ENCODE data around the gene GRAMD1B.

Gene GRAMD1B

DNA sequence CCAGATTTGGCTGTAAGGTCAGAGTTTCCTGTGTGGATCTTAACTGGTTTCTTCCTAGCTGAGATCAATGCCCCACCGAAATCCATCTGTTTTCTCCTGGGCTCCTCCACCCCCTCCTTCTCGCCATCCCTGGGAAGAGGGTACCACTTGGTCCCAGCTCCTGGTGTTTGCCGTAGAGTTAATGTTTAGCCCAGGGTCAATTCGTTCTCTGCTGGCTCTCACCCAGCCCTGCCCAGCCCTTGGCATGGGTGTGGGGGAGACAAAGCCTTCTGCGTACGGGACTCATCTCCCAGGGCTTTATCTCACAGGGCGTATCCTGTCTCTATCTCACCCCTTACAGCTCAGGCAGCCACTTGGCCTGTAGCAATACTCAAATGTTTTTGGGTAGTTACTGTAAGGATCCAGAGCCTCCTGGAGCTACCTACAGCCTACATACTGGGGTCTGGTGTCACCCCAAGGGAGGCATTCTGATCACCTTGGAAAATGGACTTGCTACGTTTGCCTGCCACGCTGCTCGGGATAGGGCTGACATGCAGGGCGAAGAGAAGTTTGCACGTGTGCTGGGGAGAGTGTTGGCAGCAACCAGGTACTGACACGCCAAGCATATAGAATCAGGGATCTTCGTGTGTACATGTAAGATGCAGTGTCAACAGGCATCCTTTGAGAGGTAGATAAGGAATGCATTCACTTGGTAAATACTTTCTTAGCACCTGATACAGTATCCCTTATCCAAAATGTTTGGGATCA is 158.2 kb downstream of the GRAMD1B start:
- no peak for DNase-seq (ENCODE audit: low spot score)

DNA sequence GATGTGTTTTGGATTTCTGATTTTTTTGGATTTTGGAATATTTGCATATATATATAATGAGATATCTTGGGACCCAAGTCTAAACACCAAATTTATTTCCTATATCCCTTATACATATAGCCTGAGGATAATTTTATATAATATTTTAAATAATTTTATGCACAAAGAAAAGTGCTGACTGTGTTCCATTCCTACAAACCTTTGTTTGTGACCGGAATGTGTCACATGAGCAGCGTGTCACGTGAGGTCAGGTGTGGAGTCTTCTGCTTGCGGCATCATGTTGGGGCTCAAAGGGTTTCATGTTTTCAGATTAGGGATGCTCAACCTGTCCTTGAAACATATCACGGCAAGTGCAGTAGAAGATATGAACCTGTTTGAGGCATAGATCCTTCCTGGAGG is 158.8 kb downstream of the GRAMD1B start:
- DNase-seq (ENCODE audit: low spot score): no peak

DNA sequence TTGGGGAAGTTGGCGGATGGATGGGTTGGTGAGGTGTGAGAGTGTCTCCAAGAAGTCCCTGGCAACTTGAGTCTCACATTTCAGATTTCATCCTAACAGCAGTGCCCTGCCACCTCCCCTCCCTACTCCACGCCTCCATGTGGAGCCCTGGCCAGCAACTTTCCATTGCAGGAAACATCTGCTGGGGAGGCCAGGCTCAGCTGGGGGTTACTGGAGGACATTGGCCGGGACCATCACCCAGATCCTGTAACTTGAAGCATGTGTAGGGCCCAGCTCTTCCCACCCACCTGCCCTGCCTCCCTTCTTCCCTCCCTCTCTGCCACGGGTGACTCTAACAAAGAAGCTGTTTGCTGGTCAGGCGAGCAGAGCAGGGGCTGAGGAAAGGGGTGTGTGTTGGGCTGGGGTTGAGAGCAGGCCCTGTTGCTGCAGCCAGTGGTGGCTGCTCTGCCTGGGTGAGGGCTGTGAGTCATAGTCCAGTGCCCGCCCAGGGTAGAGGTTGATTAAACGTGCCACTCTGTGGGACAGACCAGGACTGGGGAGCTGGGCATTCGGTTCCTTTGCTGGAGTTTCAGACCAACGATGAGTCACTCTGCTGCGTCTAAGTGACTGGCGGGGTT is 160.3 kb downstream of the GRAMD1B start:
- no peak for DNase-seq (ENCODE audit: low spot score)

DNA sequence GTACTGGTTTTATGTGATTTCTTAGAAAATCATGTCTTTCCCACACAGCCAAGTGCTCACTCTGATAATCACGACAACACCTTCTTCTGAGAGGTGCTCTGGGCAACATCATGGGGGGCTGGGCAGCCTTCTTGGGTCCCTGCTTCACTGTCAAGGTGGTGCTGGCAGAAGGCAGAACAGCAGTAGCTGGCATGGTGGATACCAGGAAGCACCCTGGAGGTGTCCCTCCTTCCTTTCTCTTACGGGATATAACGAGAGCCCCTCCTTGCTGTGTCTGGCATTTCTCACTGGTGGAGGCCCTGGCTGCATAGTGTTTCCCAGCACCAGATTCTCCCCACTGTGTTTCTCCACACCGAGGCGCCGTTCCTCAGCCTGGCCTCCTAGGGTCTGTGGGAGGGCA is 163.5 kb downstream of the GRAMD1B start:
- no peak for DNase-seq (ENCODE audit: low spot score)

DNA sequence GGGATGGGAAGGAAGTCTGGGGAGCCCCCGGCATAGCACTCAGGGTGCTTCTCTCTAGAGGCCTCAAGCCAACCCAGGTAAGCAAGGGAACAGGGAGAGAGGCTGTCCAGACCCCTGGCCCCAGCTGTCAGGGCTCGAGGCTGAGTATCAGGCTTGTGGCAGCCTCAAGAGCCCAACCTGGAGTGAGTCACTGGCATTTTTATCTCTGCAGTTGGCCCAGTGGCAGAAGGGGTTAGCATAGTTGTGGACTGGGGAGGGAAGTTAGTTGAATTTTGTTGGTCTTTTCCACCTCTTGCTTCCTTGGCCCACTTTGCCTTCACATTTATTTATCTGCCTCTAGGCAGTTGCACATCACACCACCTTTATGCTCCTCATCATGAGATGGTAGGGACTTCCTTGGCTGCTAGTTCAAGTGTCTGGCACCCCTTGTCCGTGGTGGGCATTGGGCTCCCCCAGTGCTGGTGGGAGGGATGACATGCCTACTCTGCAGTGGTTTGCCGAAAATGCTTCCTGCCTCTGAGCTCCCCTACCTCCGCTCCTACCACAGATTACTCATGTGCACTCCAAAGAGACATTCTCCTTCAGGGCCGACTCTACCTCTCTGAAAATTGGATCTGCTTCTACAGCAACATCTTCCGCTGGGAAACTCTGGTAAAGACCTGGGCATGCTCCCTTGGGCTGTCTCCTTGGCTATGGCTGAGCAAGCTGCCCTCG is 164.3 kb downstream of the GRAMD1B start:
- DNase-seq (ENCODE audit: low spot score): no peak

DNA sequence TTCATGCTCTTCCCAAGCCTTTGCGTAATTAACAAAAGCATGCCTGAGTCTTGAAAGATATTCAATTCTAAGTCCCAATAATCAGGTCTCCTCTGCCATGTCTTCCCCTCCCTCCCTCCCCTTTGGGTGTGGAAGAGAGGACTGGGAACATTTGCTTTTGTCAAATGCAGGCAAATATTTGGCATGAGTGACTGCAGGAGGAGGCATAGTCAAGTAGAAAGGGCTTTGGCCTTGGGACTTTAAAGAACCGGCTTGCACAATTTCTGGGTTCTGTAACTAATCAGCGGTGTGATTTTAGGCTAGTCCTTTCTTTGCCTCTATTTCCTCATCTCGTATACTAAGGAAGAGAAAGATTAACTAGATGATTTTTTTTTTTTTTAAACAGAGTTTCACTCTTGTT is 164.9 kb downstream of the GRAMD1B start:
- no peak for DNase-seq (ENCODE audit: low spot score)

DNA sequence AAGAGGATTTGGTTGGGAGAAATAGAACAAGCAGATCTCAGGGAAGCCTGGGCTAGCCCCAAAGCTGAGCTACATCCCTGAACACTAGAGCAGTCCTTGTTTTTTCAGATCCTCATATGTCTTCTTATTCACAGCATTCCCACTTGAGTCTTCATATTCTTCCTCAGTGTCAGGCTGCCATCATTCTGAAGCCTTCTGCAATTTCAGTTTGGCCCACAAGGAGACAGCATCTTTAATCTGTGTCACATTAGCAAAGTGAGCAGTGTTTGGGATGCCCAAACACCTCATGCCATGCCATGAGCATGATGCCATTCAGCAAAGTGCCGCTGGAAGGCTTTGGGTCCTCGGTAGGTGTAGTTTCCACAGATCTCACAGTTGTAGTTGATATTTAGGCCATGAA is 167.8 kb downstream of the GRAMD1B start:
- no peak for DNase-seq (ENCODE audit: low spot score)

DNA sequence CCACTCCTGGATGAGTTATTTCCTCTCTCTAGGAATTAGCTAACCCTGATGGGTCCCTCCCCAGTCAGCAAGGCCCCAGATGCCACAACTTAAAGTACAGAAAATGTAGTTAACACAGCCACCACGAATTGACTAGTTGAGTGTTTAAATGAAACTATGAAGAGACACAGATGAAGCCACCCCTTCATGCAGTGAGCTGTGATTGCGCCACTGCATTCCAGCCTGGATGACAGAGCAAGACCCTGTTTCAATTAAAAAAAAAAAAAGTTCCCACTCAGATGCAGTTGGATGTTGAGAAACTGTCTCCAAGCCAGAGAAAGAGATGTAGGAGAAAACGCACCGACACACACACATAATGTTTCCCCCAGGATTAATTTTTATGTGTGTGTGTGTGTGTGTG is 171.1 kb downstream of the GRAMD1B start:
- no peak for DNase-seq (ENCODE audit: low spot score)

DNA sequence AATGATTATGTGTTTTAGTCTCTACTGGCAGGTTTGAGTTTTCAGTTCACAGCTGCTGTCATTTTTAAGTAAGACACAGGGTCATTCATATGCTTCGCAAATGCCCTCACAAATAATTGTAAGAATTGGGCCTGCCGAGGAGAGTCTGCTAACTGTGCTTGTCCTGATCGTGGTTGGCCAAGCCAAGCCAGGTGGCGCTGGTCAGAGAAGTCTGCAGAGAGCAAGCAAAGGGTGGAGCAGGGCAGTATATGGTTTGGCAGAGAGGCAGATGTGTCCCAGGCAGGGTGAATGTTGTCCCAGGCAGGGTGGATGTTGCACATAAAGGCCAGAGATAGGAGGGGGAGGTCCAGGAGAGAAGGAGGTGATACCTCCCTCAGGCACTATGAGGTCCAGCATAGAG is 171.7 kb downstream of the GRAMD1B start:
- no peak for DNase-seq (ENCODE audit: low spot score)

DNA sequence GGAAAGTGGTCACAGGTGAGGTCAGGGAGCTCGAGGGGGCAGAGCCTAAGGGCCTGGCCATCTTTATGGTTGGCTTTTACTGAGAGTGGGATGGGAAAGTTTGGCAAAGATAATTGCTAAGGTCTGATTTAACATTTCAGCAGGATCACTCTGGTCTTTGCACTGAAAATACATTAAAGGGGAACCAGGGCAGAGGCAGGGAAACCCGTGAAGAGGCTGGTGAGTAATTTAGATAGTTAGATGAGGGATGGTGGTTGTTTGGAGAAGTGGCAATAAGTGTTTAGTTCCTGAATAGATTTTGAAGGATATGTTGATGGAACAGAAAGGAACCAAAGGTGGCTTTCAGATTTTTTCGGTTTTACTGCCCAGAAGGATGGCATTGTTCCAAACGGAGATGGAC is 173.6 kb downstream of the GRAMD1B start:
- DNase-seq (ENCODE audit: low spot score): no peak

DNA sequence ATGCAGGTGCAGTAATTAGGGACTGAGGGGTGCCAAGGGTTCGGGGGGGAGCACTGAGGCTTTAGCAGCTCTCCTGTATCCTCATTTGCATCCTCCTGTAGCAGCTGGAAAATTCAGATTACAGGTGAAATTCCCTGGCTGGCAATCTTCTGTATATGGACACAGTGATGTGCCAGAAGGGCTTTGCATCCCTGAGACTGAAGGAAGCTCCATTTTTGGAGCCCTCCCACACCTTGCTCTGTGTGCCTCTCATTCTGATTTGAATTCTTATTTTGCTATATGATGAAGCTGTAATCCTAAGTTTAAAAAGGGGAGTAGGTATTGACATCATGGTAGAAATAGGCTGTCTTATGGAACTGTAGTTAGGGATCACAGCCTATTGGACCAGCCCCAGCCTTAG is 177.7 kb downstream of the GRAMD1B start:
- peak; percentile 42 for DNase-seq (ENCODE audit: low spot score)

DNA sequence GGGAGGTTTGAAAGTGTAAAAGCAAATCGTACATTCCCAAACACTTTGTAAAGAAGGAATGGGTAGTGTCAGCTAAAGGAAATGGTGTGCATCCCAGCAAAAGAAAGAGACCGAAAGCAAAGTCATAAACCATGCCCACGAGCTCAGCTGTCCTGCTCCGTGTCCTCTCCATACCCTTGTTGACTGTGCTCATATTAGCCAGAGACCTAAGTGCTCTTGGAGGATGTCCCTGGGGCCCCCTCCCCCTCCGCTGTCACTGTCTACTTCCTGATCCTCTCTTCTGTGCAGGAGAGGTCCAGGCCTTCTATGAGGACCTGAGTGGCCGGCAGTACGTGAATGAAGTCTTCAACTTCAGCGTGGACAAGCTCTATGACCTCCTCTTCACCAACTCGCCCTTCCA is 178.3 kb downstream of the GRAMD1B start:
- DNase-seq (ENCODE audit: low spot score): no peak

DNA sequence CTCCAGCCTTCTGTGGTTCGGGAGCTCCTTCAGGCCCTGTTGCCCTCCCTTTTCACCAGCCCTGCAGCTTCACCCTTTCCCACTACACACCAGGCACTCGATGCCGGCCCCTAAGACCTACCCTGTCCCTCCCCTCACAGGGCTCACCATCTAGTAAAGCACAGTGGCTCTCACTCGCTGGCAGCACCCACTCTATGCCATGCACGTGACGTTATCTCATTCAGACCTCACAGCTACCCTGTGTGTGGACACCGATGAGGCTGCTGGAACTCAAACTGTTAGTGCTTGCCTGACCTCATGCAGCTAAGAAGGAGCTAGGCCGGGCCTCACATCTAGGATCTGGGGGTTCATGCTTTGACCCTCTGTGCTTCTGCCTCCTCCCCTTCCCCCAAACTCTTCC is 178.9 kb downstream of the GRAMD1B start:
- no peak for DNase-seq (ENCODE audit: low spot score)

DNA sequence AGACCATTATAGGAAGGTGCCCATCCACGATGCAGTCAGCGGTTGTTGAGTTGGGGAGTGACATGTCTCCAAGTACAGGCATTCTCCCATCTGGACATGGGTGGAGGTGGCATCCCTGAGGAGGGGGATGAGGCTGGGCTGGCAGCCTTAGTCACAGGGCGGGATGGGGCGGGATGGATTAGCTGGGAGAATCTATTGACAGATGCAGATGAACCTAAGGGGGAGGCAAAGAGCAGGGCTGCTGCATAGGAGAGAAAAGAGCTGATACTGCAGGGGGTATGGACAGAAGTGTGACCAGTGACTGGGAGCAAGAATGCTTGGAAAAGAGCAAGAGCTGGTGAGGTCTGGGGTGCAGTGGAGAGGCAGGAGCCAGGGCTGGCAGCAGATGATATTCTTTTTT is 181.6 kb downstream of the GRAMD1B start:
- no peak for DNase-seq (ENCODE audit: low spot score)

DNA sequence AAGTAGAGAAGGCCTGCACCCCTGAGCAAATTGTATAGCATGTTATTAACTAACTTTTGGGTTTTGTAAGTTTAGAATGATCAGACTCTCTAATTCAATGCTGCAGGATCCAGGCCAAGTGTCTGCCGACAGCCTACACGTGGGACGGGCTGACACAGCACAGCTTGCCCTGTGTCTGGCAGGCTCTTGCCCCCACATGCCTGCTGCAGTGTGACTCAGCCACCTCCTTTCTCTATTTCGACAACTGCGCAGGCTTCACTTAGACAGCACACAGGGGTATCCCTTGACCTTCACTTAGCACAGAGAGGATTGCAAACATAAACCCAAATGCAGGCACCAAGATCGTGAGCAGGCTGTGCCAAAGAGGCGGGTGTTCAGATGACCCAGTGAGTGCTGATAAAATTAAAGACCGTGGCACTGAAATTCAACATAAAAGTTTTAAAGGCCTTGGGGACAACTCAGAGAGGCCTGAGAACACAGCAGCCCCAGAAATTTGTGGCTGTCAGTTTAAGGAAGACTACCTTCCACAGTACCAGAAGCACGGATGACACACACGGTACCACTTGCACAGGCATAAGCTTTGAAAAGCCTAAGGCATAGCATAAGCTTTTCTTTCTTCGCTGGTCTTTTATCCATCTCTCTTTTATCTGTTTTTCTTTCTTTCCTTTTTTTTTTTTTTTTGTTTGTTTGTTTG is 186.6 kb downstream of the GRAMD1B start:
- DNase-seq (ENCODE audit: low spot score): peak; percentile 79

DNA sequence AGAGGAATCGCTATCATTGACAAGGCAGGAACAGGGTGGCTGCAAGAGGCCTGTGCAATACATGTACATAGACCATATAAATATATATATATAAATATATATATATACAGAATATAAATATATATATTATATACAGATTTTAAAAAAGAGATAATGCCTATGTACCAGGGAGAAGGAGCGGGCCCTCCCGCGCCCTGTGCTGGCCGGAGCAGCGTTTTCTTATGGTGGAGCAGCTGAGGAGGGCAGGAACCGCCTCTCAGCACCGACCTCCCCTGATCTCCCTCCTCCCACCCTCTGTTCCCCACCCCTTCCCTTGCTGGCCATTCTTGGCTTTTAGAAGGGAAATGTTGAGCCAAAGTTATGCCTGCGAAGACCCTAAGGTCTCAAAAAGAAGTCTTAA is 192.5 kb downstream of the GRAMD1B start:
- no peak for DNase-seq (ENCODE audit: low spot score)

DNA sequence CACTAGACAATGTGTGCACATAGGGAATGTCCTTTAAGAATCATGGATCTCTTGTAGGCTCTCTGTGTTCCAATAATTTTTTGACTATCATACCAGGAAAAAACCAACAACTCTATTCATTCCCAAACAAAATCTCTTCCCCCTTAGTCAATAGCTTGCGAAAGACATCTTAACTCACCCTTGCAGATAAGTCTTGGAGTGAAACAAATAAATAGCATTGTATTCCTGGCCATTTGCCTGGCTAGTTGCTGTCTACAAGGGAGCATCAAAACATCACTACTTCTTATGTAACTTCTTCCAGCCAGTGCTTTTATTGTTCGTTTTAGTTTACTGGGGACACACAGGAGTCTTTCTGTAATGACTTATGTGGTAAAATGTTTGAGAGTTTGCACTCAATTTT is 194.9 kb downstream of the GRAMD1B start:
- DNase-seq (ENCODE audit: low spot score): no peak

DNA sequence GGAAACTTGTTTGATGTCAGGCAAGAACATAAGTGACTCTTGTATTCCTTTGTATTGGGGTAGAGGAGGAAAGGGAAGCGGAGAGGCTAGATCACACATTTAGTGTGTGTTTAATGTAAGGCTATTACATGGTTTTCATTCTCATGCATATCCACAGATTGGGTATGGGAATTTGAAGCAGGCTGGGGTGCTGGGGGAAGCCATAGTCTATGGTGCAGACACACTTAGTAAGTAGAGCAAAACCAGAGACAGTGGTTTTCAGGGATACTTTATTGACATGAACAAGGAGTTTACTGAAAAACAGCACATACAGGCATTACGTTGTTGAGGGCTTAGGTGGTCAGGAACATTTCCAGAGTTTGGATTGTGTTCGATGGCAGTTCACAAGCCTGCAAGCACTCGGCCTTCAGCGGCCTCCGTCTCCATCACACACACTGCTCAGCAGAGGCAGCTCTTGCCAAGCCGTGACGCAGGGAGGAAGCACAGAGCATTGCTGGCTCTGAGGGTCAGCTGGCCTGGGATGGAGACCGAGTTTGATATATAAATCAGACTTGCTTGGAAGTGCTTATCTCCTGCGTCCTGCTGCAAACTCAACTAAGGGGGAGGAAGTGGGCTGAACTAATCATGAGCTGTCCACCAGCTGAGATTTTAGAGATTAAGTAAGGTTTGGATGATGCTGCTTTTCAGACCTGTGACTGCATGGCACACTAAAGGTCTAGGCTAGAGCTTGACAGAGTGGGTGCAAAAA is 199.0 kb downstream of the GRAMD1B start:
- DNase-seq (ENCODE audit: low spot score): no peak

DNA sequence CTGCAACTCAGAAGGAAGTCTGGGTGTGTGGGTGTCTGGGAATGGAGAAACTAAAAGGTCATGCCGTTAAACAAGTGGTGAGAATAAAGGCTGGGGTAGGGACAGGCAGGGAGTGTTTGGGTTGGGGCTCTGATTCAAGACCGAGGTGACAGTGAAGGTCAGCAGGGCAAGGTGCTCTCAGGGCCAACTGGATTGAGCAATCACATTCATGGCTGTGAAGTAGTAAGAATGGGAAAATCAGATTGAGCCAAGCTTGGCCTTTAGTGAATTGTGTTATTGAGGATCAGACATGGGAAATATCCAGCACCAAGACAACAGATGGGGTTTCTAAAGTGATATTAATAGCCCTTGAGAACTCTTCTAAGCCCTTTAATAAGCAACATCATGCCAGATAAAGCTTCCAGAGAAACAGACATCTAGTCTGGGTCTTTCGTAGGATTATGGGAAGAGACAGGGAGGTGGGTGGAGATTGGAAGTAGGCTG is 200.1 kb downstream of the GRAMD1B start:
- DNase-seq (ENCODE audit: low spot score): no peak

DNA sequence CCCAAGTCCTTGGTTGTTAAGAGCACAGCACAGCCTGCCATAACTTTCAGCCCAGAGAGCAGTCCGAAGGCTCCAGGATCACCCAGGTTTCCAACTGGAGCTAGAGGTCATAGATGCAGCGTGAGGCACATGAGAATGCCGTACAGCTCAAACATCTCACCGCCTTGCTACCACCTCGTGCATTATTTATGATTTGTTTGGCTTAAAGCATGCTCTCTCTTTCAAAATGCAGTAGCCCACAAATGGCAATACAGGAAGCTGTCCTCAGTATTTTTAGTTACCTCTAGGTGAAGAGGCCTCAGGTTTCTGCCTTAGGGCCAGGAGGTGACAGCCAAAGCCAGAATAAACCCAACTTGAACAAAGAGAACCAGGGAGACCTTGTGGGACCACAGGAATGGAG is 210.0 kb downstream of the GRAMD1B start:
- DNase-seq (ENCODE audit: low spot score): no peak

DNA sequence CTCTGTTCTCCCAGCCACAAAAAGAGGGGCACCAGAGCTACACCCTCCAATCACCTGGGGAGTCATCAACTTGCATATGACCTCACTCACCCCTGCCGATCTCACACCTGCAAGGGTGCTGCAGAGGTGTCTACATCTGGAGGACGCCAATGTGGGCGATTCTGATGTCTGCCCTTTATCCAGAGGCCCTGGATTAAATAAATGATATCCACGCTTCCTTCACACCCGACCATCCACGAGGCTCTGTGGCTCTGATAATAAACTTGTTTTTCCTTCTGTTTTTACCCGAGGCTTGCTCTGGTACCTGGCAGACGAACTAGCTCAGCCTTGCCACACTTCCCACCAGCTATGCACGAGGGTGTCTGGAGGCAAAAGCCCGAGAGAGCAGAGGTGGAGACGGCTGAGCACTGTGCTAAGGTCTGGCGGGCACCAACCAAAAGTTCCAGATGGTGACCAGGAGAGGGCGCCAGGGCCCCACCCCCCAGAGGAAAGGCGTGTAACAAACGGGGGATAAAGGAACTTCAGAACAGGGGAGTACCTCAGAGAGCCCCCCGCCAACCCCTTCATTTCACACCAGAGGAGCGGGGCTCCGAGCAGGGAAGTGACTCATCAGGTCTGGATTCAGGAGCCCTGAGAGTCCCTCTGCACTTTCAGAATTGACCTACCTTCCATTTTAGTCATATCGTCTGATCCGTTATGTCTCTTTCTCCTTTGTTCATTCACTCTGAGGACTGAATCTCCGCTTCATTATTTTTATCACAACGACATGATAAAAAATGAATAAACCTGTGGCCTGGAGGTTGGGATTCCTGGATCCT is 210.8 kb downstream of the GRAMD1B start:
- DNase-seq (ENCODE audit: low spot score): no peak
